Activated CD4-positive, alpha-beta memory T cell treated with anti-CD3 and anti-CD28 coated beads, Interleukin-2, amount 10 ng/mL, durations not matched to agents 7 days and 5 days (primary cell): ENCODE data around the gene WDR74. TPM values are rescaled to one million over a fixed set of nuclear protein-coding genes. Genes with fewer than 3 reads are reported as not detected.
"Not testable (repeated sequence)": the region's sequence is repeated elsewhere in the genome, so short reads cannot be mapped to it uniquely, and the experiment has no call there.

Experiments
- CTCF ChIA-PET: fragments of 350-600 bp; sonication (Branson Sonifier 250); formaldehyde crosslinking; loops from one replicate; lab custom pipeline; 2021; ENCODE audit warnings: antibody characterized with exemption, inconsistent platforms; lab: Charles Lee
- POLR2A ChIA-PET: fragments of 350-600 bp; sonication (Branson Sonifier 250); formaldehyde crosslinking; loops from one replicate; lab custom pipeline; 2021; ENCODE audit warnings: antibody characterized with exemption; lab: Charles Lee
- DNase-seq: peaks from one replicate; pipeline ENCODE4 v3.0.0-alpha.2; 2020
- H3K27ac Mint-ChIP-seq: one replicate; pipeline ENCODE4 v1.8.0; 2021; ENCODE audit warnings: mild to moderate bottlenecking, mixed read lengths
- H3K27me3 Mint-ChIP-seq: one replicate; pipeline ENCODE4 v1.8.0; 2021; ENCODE audit warnings: mixed read lengths
- H3K36me3 Mint-ChIP-seq: one replicate; pipeline ENCODE4 v1.8.0; 2021; ENCODE audit warnings: low read depth, mixed read lengths
- H3K4me1 Mint-ChIP-seq: one replicate; pipeline ENCODE4 v1.8.0; 2021; ENCODE audit warnings: mixed read lengths
- H3K4me3 Mint-ChIP-seq: one replicate; pipeline ENCODE4 v1.8.0; 2021; ENCODE audit warnings: mild to moderate bottlenecking, mixed read lengths
- H3K9me3 Mint-ChIP-seq: one replicate; pipeline ENCODE4 v1.8.0; 2021; ENCODE audit warnings: mixed read lengths
- total RNA-seq, 2 experiments: library from RNA; stranded (reverse); gene quantifications; one replicate each; pipeline ENCODE4 v1.2.3, GENCODE V29; 2021

Gene WDR74
- total RNA-seq, 2 experiments from 2014 or later: 46.1 to 48.4 TPM

GRCh38 chr11:62831520-62832335, 7.7 kb downstream of the WDR74 start, which contains the start of gene STX5:
TSS of gene STX5 (minus strand) at chr11:62832051. CDS start at chr11:62831243, 808 bp downstream.
- peak within 1 kb of the TSS; percentile 91 for H3K27ac Mint-ChIP-seq
- H3K4me1 Mint-ChIP-seq: peaks cover 33% of the 10 kb centered on the region
- H3K27me3 Mint-ChIP-seq: no peaks in the 10 kb centered on the region
- POLR2A ChIA-PET: interaction anchor here (0.6 to 6.2 kb wide), 34 partner anchors 9 to 289 kb away, joined by 3 to 82 read pairs (median 4); partner anchors contain the start of genes BSCL2, C11orf98, CSKMT and EEF1G
- DNase-seq: peak; percentile 100
- peak within 1 kb of the TSS; percentile 84 for H3K4me3 Mint-ChIP-seq
- H3K9me3 Mint-ChIP-seq: no peaks in the 10 kb centered on the region
- peaks cover 53% of the 10 kb centered on the region for H3K36me3 Mint-ChIP-seq
- CTCF ChIA-PET: interaction anchor here (0.5 to 2.1 kb wide), 8 partner anchors 9 to 150 kb away, joined by 3 to 21 read pairs (median 5); partner anchors contain the start of genes SLC3A2 and TMEM179B

GRCh38 chr11:62830904-62831519, 8.4 kb downstream of the WDR74 start:
- ChIA-PET CTCF (interaction anchor here (1.5 to 2.1 kb wide), 5 partner anchors 10 to 50 kb away, joined by 3 to 21 read pairs (median 6); partner anchors contain the start of genes SLC3A2 and TMEM179B), POLR2A (interaction anchor here (0.7 to 6.2 kb wide), 26 partner anchors 9 to 288 kb away, joined by 3 to 82 read pairs (median 8); partner anchors contain the start of genes GANAB, HNRNPUL2, NXF1 and SLC3A2)
- Mint-ChIP-seq H3K9me3 (no peaks in the 10 kb centered on the region), H3K27me3 (no peaks in the 10 kb centered on the region), H3K36me3 (peaks cover 46% of the 10 kb centered on the region), H3K4me3 (peak overlapping the region; percentile 84), H3K27ac (peak overlapping the region; percentile 91), H3K4me1 (peaks cover 31% of the 10 kb centered on the region)
- peak; percentile 25 for DNase-seq

GRCh38 chr11:62828130-62828529, 11.3 kb downstream of the WDR74 start:
- ChIA-PET POLR2A (interaction anchor here (1.3 to 5.2 kb wide), 6 partner anchors 11 to 53 kb away, joined by 4 to 58 read pairs (median 16); partner anchors contain the start of genes NXF1, SLC3A2 and WDR74), CTCF (interaction anchor here (0.6 to 1.0 kb wide), 3 partner anchors 31 to 403 kb away, joined by 3 to 6 read pairs (median 6); partner anchors contain the start of gene TMEM179B)
- not testable (repeated sequence) for H3K27ac Mint-ChIP-seq, H3K27me3 Mint-ChIP-seq, H3K4me3 Mint-ChIP-seq, H3K9me3 Mint-ChIP-seq, DNase-seq
- H3K36me3 Mint-ChIP-seq: peaks cover 51% of the 10 kb centered on the region
- peaks cover 30% of the 10 kb centered on the region for H3K4me1 Mint-ChIP-seq

- H3K27me3 Mint-ChIP-seq: no peaks in the 10 kb centered on the region
- ChIA-PET POLR2A (interaction anchor here (0.8 to 2.4 kb wide), 4 partner anchors 8 to 33 kb away, joined by 3 to 11 read pairs (median 5); partner anchors contain the start of gene NXF1), CTCF (no interaction called here)
- peaks cover 59% of the 10 kb centered on the region for H3K36me3 Mint-ChIP-seq
- H3K27ac Mint-ChIP-seq: no peak overlapping the region
- H3K4me3 Mint-ChIP-seq: no peak overlapping the region
- H3K4me1 Mint-ChIP-seq: peaks cover 11% of the 10 kb centered on the region
- DNase-seq: no peak
- H3K9me3 Mint-ChIP-seq: no peaks in the 10 kb centered on the region
Observed at GRCh38 chr11:62823677-62824076, 15.7 kb downstream of the WDR74 start.

GRCh38 chr11:62817129-62817528, 22.3 kb downstream of the WDR74 start:
- no peak overlapping the region for H3K27ac Mint-ChIP-seq
- H3K4me1 Mint-ChIP-seq: peaks cover 6% of the 10 kb centered on the region
- POLR2A ChIA-PET: interaction anchor here (1.1 to 2.8 kb wide), 6 partner anchors 11 to 64 kb away, joined by 3 to 23 read pairs (median 6); partner anchors contain the start of gene NXF1

GRCh38 chr11:62816557-62816956, 22.8 kb downstream of the WDR74 start:
- peaks cover 6% of the 10 kb centered on the region for H3K4me1 Mint-ChIP-seq
- CTCF ChIA-PET: interaction anchor here (0.6 to 1.4 kb wide), 6 partner anchors 9 to 136 kb away, joined by 3 to 7 read pairs (median 3); no protein-coding TSS in a partner anchor
- peaks cover 25% of the 10 kb centered on the region for H3K36me3 Mint-ChIP-seq
- no peak overlapping the region for H3K27ac Mint-ChIP-seq
- H3K4me3 Mint-ChIP-seq: no peak overlapping the region
- H3K27me3 Mint-ChIP-seq: no peaks in the 10 kb centered on the region
- POLR2A ChIA-PET: interaction anchor here (1.1 to 2.8 kb wide), 7 partner anchors 11 to 65 kb away, joined by 3 to 23 read pairs (median 8); partner anchors contain the start of genes NXF1, STX5 and TEX54
- DNase-seq: no peak
- no peaks in the 10 kb centered on the region for H3K9me3 Mint-ChIP-seq

More at GRCh38 chr11:62817129-62817528, 22.3 kb downstream of the WDR74 start:
- Mint-ChIP-seq H3K4me3 (no peak overlapping the region), H3K27me3 (no peaks in the 10 kb centered on the region), H3K9me3 (no peaks in the 10 kb centered on the region), H3K36me3 (peaks cover 26% of the 10 kb centered on the region)
- CTCF ChIA-PET: interaction anchor here (0.6 to 1.4 kb wide), 2 partner anchors 31 to 97 kb away, joined by 5 to 7 read pairs; no protein-coding TSS in a partner anchor
- DNase-seq: no peak

- Mint-ChIP-seq H3K4me1 (peaks cover 1% of the 10 kb centered on the region), H3K27me3 (no peaks in the 10 kb centered on the region), H3K4me3 (no peak overlapping the region), H3K27ac (no peak overlapping the region), H3K9me3 (no peaks in the 10 kb centered on the region), H3K36me3 (peaks cover 9% of the 10 kb centered on the region)
- DNase-seq: no peak
- POLR2A ChIA-PET: interaction anchor here (0.9 to 2.1 kb wide), 3 partner anchors 10 to 147 kb away, joined by 3 to 4 read pairs (median 4); partner anchors contain the start of genes C11orf98 and CSKMT
- CTCF ChIA-PET: interaction anchor here (0.8 to 1.2 kb wide), 2 partner anchors 25 to 51 kb away, joined by 4 to 5 read pairs; no protein-coding TSS in a partner anchor
Observed at GRCh38 chr11:62811659-62812058, 27.7 kb downstream of the WDR74 start.

- Mint-ChIP-seq H3K4me1 (peaks cover 9% of the 10 kb centered on the region), H3K4me3 (no peak overlapping the region), H3K27me3 (no peaks in the 10 kb centered on the region), H3K27ac (no peak overlapping the region), H3K36me3 (peaks cover 4% of the 10 kb centered on the region), H3K9me3 (no peaks in the 10 kb centered on the region)
- ChIA-PET CTCF (no interaction called here), POLR2A (interaction anchor here (1.1 kb wide), 1 partner anchor 31 kb away, joined by 4 read pairs; no protein-coding TSS in a partner anchor)
- no peak for DNase-seq
Observed at GRCh38 chr11:62810748-62811147, 28.6 kb downstream of the WDR74 start.

- Mint-ChIP-seq H3K27ac (no peak overlapping the region), H3K4me1 (peaks cover 34% of the 10 kb centered on the region), H3K9me3 (no peaks in the 10 kb centered on the region), H3K36me3 (peaks cover 29% of the 10 kb centered on the region), H3K27me3 (no peaks in the 10 kb centered on the region), H3K4me3 (peak overlapping the region; percentile 90)
- CTCF ChIA-PET: interaction anchor here (0.6 to 3.9 kb wide), 5 partner anchors 12 to 23 kb away, joined by 3 to 32 read pairs (median 5); partner anchors contain the start of gene TMEM179B
- POLR2A ChIA-PET: interaction anchor here (0.8 to 5.5 kb wide), 21 partner anchors 9 to 215 kb away, joined by 3 to 134 read pairs (median 10); partner anchors contain the start of genes C11orf98, CSKMT, HNRNPUL2 and LBHD1
- DNase-seq: no peak
Observed at GRCh38 chr11:62806611-62807121, 32.7 kb downstream of the WDR74 start.

- Mint-ChIP-seq H3K36me3 (peaks cover 35% of the 10 kb centered on the region), H3K4me1 (peaks cover 40% of the 10 kb centered on the region), H3K4me3 (peak overlapping the region; percentile 90), H3K27ac (peak overlapping the region; percentile 86), H3K9me3 (no peaks in the 10 kb centered on the region), H3K27me3 (no peaks in the 10 kb centered on the region)
- ChIA-PET CTCF (interaction anchor here (0.7 to 3.9 kb wide), 7 partner anchors 12 to 78 kb away, joined by 3 to 32 read pairs (median 5); partner anchors contain the start of genes HNRNPUL2, SLC3A2, TMEM179B and TTC9C), POLR2A (interaction anchor here (0.8 to 5.5 kb wide), 29 partner anchors 8 to 379 kb away, joined by 3 to 134 read pairs (median 6); partner anchors contain the start of genes BSCL2, C11orf98, CSKMT and GNG3)
- DNase-seq: peak; percentile 28
Observed at GRCh38 chr11:62805961-62806441, 33.4 kb downstream of the WDR74 start.
